Thyroid gland (tissue), 4 donors: ENCODE measurements around the gene COL25A1.

Source experiments
- CTCF ChIP-seq, 6 experiments: fragments of 200-600 bp in 3 of 6; fragments of 450-650 bp in 3 of 6; sonication (generic) in 3 of 6; IDR thresholded peaks; one replicate each; pipeline ENCODE4 v1.5.1; 2016 to 2019; ENCODE audit warnings: antibody characterized with exemption in 6 of 6, mild to moderate bottlenecking in 2 of 6, inconsistent platforms in 1 of 6, moderate library complexity in 1 of 6
- POLR2A ChIP-seq, 2 donors: fragments of 450-650 bp; IDR thresholded peaks; one replicate each; pipeline ENCODE4 v1.6.1; 2017; ENCODE audit warnings: antibody characterized with exemption in 2 of 2, mild to moderate bottlenecking in 2 of 2, moderate library complexity in 1 of 2

DNA sequence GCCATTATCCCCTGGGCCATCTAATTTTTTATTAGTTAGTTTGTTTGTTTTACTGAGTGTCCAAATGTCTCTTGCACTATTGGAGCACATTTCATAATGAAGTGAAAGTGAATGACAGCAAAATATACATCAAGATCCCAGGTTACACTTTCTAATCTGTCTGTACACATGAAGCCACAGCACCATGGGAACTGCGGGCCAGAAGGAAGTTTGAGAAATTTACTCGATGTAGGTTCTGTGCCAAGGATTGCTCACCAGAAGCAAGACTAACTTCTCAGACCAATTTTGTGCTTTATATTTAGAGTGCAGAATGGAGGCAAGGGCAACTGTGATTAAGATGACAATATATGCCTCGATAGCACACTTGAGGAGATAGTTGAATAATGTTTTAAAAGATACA lies 258.0 kb downstream of the COL25A1 start:
- TF ChIP-seq CTCF (IDR thresholded peaks at IDR 0.05) (no peak), POLR2A (IDR thresholded peaks at IDR 0.05) (no peak)
